GM19463 (cell line): ENCODE results near the gene CCDC198.

Experiments
- ATAC-seq: cut with Tn5 transposase; IDR thresholded peaks from one replicate; pipeline ENCODE4 v1.9.1; 2021; ENCODE audit warnings: mild to moderate bottlenecking, moderate library complexity; ENCODE audit not compliant: unreplicated experiment

Gene CCDC198

GRCh38 chr14:57493467-57494181 lies at the start of gene CCDC198:
CCDC198 (minus strand) TSS chr14:57493857; CDS start chr14:57493715, 142 bp downstream.
- ATAC-seq, result peak; percentile 76

GRCh38 chr14:57533214-57533613 lies 39.6 kb upstream of the CCDC198 start:
- peak; percentile 58 for ATAC-seq

GRCh38 chr14:57530571-57530970 lies 36.9 kb upstream of the CCDC198 start:
- ATAC-seq, result no peak

- ATAC-seq, result no peak
These were observed 33.3 kb upstream of the CCDC198 start for GRCh38 chr14:57526942-57527341.

GRCh38 chr14:57519043-57519442 lies 25.4 kb upstream of the CCDC198 start:
- ATAC-seq, result no peak

GRCh38 chr14:57512220-57512619 lies 18.6 kb upstream of the CCDC198 start:
- no peak for ATAC-seq

- no peak for ATAC-seq
These were observed 15.1 kb upstream of the CCDC198 start for GRCh38 chr14:57508756-57509155.

GRCh38 chr14:57502586-57503254 lies 9.1 kb upstream of the CCDC198 start:
- no peak for ATAC-seq

- no peak for ATAC-seq
These were observed 7.4 kb upstream of the CCDC198 start for GRCh38 chr14:57501039-57501557.

GRCh38 chr14:57498659-57499058 lies 5.0 kb upstream of the CCDC198 start:
- ATAC-seq, result no peak

- ATAC-seq, result no peak
These were observed 4.4 kb upstream of the CCDC198 start for GRCh38 chr14:57498035-57498434.

GRCh38 chr14:57495416-57495815 lies 1.8 kb upstream of the CCDC198 start:
- peak; percentile 30 for ATAC-seq

- ATAC-seq, result no peak
These were observed 798 bp downstream of the CCDC198 start for GRCh38 chr14:57492859-57493258.

- ATAC-seq, result no peak
These were observed 2.0 kb downstream of the CCDC198 start for GRCh38 chr14:57491640-57492039.

GRCh38 chr14:57487771-57488170 lies 5.9 kb downstream of the CCDC198 start:
- ATAC-seq, result no peak

- ATAC-seq, result no peak
These were observed 6.8 kb downstream of the CCDC198 start for GRCh38 chr14:57486767-57487379.

- ATAC-seq, result peak; percentile 91
These were observed 8.0 kb downstream of the CCDC198 start for GRCh38 chr14:57485635-57486034.

GRCh38 chr14:57482120-57482519 lies 11.5 kb downstream of the CCDC198 start:
- ATAC-seq, result no peak

- no peak for ATAC-seq
These were observed 13.6 kb downstream of the CCDC198 start for GRCh38 chr14:57480051-57480450.

GRCh38 chr14:57479197-57479596 lies 14.5 kb downstream of the CCDC198 start:
- ATAC-seq, result no peak

GRCh38 chr14:57478050-57478449 lies 15.6 kb downstream of the CCDC198 start:
- no peak for ATAC-seq

- no peak for ATAC-seq
These were observed 22.7 kb downstream of the CCDC198 start for GRCh38 chr14:57470909-57471308.
